DOHH2 (cell line): ENCODE results near the gene BRI3BP.

Source experiments
- H3F3A ChIP-seq: fragments of 200-600 bp; sonication (generic), shearing (Covaris generic); 2 replicates; pipeline ENCODE4 v1.6.0; 2016; ENCODE audit warnings: antibody characterized with exemption, mild to moderate bottlenecking; ENCODE audit not compliant: control insufficient read depth, insufficient read depth
- H3K27ac ChIP-seq: fragments of 200-600 bp; sonication (generic); 2 replicates; pipeline ENCODE4 v1.5.1; 2014; ENCODE audit warnings: low read depth, mild to moderate bottlenecking, low read length, moderate library complexity
- H3K27me3 ChIP-seq: fragments of 200-600 bp; sonication (generic); 2 replicates; pipeline ENCODE4 v1.6.1; 2014; ENCODE audit warnings: mild to moderate bottlenecking, low read length, mixed read lengths; ENCODE audit not compliant: control insufficient read depth
- H3K36me3 ChIP-seq: fragments of 200-600 bp; sonication (generic); 2 replicates; pipeline ENCODE4 v1.6.1; 2014; ENCODE audit warnings: mild to moderate bottlenecking, low read length, moderate library complexity, mixed read lengths; ENCODE audit not compliant: control insufficient read depth
- H3K4me1 ChIP-seq: fragments of 200-600 bp; sonication (generic); 2 replicates; pipeline ENCODE4 v1.6.1; 2014; ENCODE audit warnings: mild to moderate bottlenecking, low read length, mixed read lengths; ENCODE audit not compliant: control insufficient read depth
- H3K4me2 ChIP-seq: fragments of 200-600 bp; sonication (generic); 2 replicates; pipeline ENCODE4 v1.6.0; 2014; ENCODE audit warnings: mild to moderate bottlenecking, low read length, moderate library complexity
- H3K4me3 ChIP-seq: fragments of 200-600 bp; sonication (generic); 2 replicates; pipeline ENCODE4 v1.5.1; 2014; ENCODE audit warnings: mild to moderate bottlenecking, low read length, mixed read lengths
- H3K79me2 ChIP-seq: fragments of 200-600 bp; sonication (generic); 2 replicates; pipeline ENCODE4 v1.6.1; 2014; ENCODE audit warnings: mild to moderate bottlenecking, low read length, mixed read lengths; ENCODE audit not compliant: control insufficient read depth
- H3K9me2 ChIP-seq: fragments of 200-600 bp; sonication (generic); replicated peaks from 2 replicates; pipeline ENCODE4 v1.6.1; 2014; ENCODE audit warnings: mild to moderate bottlenecking, low read length, mixed read lengths; ENCODE audit not compliant: control insufficient read depth
- H3K9me3 ChIP-seq: fragments of 200-600 bp; sonication (generic); 2 replicates; pipeline ENCODE4 v1.6.1; 2014; ENCODE audit warnings: antibody characterized with exemption, low read length, mixed read lengths; ENCODE audit not compliant: control insufficient read depth, insufficient read depth
- H4K20me1 ChIP-seq: fragments of 200-600 bp; sonication (generic); 2 replicates; pipeline ENCODE4 v1.6.0; 2014; ENCODE audit warnings: low read depth, mild to moderate bottlenecking, antibody characterized with exemption, low read length, moderate library complexity; ENCODE audit not compliant: control insufficient read depth, insufficient read depth
- CTCF ChIP-seq: fragments of 200-600 bp; sonication (generic); IDR thresholded peaks from one replicate; pipeline ENCODE4 v1.5.1; 2014; ENCODE audit warnings: antibody characterized with exemption, mild to moderate bottlenecking, low read depth, low read length; ENCODE audit not compliant: poor library complexity, severe bottlenecking
- EZH2phosphoT487 ChIP-seq: fragments of 200-600 bp; sonication (generic); IDR thresholded peaks from 2 replicates; pipeline ENCODE4 v1.6.1; 2017; ENCODE audit warnings: borderline replicate concordance, mild to moderate bottlenecking, antibody characterized with exemption, low read length, moderate library complexity, mixed read lengths

The BRI3BP gene

GRCh38 chr12:125017801-125018200 lies 24.4 kb downstream of the BRI3BP start:
- no peak for TF ChIP-seq EZH2phosphoT487
- TF ChIP-seq CTCF: no peak
- H3K36me3 ChIP-seq: peaks cover 85% of the 10 kb centered on the region
- H3K9me2 ChIP-seq: no peaks in the 10 kb centered on the region
- peaks cover 74% of the 10 kb centered on the region for H3K79me2 ChIP-seq
- no peak overlapping the region for H3K27ac ChIP-seq
- no peak overlapping the region for H3K4me3 ChIP-seq
- H3F3A ChIP-seq: peaks cover 5% of the 10 kb centered on the region; the same call in 1 of the 2 replicates
- no peaks in the 10 kb centered on the region for H3K9me3 ChIP-seq
- H4K20me1 ChIP-seq: 0 out of 2 replicates have a peak, but pooled peaks cover 5% of the 10 kb centered on the region
- H3K4me1 ChIP-seq: peaks cover 4% of the 10 kb centered on the region; the same call in 1 of the 2 replicates
- no peak overlapping the region for H3K4me2 ChIP-seq
- H3K27me3 ChIP-seq: no peaks in the 10 kb centered on the region

- H4K20me1 ChIP-seq: 0 out of 2 replicates have a peak, but pooled peaks cover 5% of the 10 kb centered on the region
- H3K4me1 ChIP-seq: no peaks in the 10 kb centered on the region; the same call in 1 of the 2 replicates
- no peaks in the 10 kb centered on the region for H3K27me3 ChIP-seq
- no peak overlapping the region for H3K4me2 ChIP-seq
- H3K4me3 ChIP-seq: no peak overlapping the region
- H3K36me3 ChIP-seq: peaks cover 85% of the 10 kb centered on the region
- H3K27ac ChIP-seq: no peak overlapping the region
- peaks cover 74% of the 10 kb centered on the region for H3K79me2 ChIP-seq
- H3F3A ChIP-seq: peaks cover 7% of the 10 kb centered on the region; the same call in 1 of the 2 replicates
- H3K9me3 ChIP-seq: no peaks in the 10 kb centered on the region
- TF ChIP-seq EZH2phosphoT487 (no peak), CTCF (no peak)
- no peaks in the 10 kb centered on the region for H3K9me2 ChIP-seq
Observed at GRCh38 chr12:125018356-125018755, 24.9 kb downstream of the BRI3BP start.

- Histone ChIP-seq H3K36me3 (peaks cover 85% of the 10 kb centered on the region), H3K4me2 (no peak overlapping the region), H3F3A (peaks cover 14% of the 10 kb centered on the region; the same call in 1 of the 2 replicates), H3K9me3 (no peaks in the 10 kb centered on the region), H3K4me3 (no peak overlapping the region), H3K4me1 (no peaks in the 10 kb centered on the region), H3K79me2 (peaks cover 56% of the 10 kb centered on the region), H3K27me3 (no peaks in the 10 kb centered on the region), H3K9me2 (no peaks in the 10 kb centered on the region), H3K27ac (no peak overlapping the region), H4K20me1 (no peaks in the 10 kb centered on the region)
- TF ChIP-seq EZH2phosphoT487: no peak
- no peak for TF ChIP-seq CTCF
Observed at GRCh38 chr12:125021096-125021495, 27.7 kb downstream of the BRI3BP start.
